IPS-20b (cell line): ENCODE results near the gene ERG28.

ENCODE experiments used
- H3K27ac ChIP-seq: one replicate; pipeline ENCODE4 v1.5.1; 2013; ENCODE audit warnings: low read length
- H3K27me3 ChIP-seq: 2 replicates; pipeline ENCODE4 v1.6.1; 2013; ENCODE audit warnings: mild to moderate bottlenecking, low read length, inconsistent platforms; ENCODE audit not compliant: insufficient read depth
- H3K36me3 ChIP-seq: 2 replicates; pipeline ENCODE4 v1.6.1; 2013; ENCODE audit warnings: low read depth, mild to moderate bottlenecking, inconsistent platforms, low read length, moderate library complexity; ENCODE audit not compliant: insufficient read depth
- H3K4me1 ChIP-seq: 2 replicates; pipeline ENCODE4 v1.6.1; 2013; ENCODE audit warnings: mild to moderate bottlenecking, control low read depth, inconsistent platforms, low read length, moderate library complexity; ENCODE audit not compliant: insufficient read depth
- H3K4me3 ChIP-seq: 2 replicates; pipeline ENCODE4 v1.5.1; 2013; ENCODE audit warnings: mild to moderate bottlenecking, low read length, inconsistent platforms
- H3K9ac ChIP-seq: 2 replicates; pipeline ENCODE4 v1.6.1; 2013; ENCODE audit warnings: low read depth, mild to moderate bottlenecking, inconsistent platforms, low read length, moderate library complexity
- H3K9me3 ChIP-seq: 2 replicates; pipeline ENCODE4 v1.6.1; 2013; ENCODE audit warnings: mild to moderate bottlenecking, low read depth, low read length, inconsistent platforms; ENCODE audit not compliant: insufficient read depth

The ERG28 gene

DNA sequence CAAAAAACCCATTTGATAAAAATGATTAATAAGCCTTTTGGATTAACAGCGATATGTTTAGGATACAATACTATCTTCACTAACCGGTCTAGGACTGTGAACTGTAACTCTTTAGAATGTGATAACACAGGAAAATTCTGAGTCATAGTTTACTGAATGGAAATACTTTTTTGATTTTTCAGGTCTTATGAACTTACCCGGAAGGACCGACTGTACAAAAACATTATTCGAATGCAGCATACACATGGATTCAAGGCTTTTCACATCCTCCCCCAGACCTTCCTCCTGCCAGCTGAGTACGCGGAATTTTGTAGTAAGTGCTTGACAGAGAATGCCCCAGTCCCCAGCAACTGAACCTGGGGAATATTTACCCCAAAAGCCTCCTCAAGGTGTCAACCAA is 29.3 kb upstream of the ERG28 start:
- Histone ChIP-seq H3K4me3 (no peak overlapping the region), H3K36me3 (peaks cover 47% of the 10 kb centered on the region), H3K4me1 (no peaks in the 10 kb centered on the region), H3K9me3 (no peaks in the 10 kb centered on the region), H3K9ac (no peak overlapping the region), H3K27me3 (no peaks in the 10 kb centered on the region), H3K27ac (no peak overlapping the region)

GRCh38 chr14:75689012-75689411 is 28.3 kb upstream of the ERG28 start:
- H3K36me3 ChIP-seq, result peaks cover 52% of the 10 kb centered on the region
- H3K27me3 ChIP-seq, result no peaks in the 10 kb centered on the region
- no peak overlapping the region for H3K27ac ChIP-seq
- no peak overlapping the region for H3K9ac ChIP-seq
- H3K4me3 ChIP-seq, result no peak overlapping the region
- no peaks in the 10 kb centered on the region for H3K9me3 ChIP-seq
- H3K4me1 ChIP-seq, result no peaks in the 10 kb centered on the region

- H3K27ac ChIP-seq, result no peak overlapping the region
- no peak overlapping the region; the same call in 1 of the 2 replicates for H3K9ac ChIP-seq
- no peak overlapping the region for H3K4me3 ChIP-seq
- peaks cover 53% of the 10 kb centered on the region for H3K36me3 ChIP-seq
- no peaks in the 10 kb centered on the region for H3K4me1 ChIP-seq
- no peaks in the 10 kb centered on the region for H3K27me3 ChIP-seq
- H3K9me3 ChIP-seq, result no peaks in the 10 kb centered on the region
Measured at GRCh38 chr14:75685910-75686309, 25.2 kb upstream of the ERG28 start.

DNA sequence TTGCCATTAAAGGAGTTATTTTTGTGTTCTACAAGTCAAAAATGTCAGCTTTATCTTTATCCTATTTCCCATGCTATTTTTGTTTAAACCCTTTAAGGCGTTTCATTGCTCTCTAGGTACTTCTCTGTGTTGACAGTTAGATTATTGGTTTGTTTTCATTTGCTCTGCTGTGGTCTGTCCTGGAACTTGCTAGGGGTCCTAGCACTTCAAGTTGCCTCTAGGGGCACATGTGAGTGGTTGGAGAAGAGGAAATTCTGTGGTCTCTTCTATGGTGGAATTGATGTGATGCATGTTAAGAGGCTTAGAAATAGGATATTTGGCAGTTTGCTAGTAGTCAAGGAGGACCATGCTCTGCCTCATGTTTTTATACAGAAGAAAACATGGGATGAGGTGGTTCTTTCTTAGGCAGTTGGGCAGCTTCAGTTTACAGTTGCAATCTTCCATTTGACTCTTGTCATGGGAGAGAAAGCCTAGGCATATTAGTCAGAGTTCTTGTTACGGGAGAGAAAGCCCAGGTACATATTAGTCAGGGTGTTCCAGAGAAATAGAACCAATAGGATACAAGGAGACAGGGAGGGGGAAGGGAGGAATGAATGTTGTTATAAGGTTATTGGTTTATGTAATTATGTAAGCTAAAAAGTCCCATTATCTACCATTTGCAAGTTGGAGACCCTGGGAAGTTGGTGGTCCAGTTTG is 14.7 kb upstream of the ERG28 start:
- Histone ChIP-seq H3K4me1 (no peaks in the 10 kb centered on the region), H3K27me3 (no peaks in the 10 kb centered on the region), H3K9ac (no peak overlapping the region), H3K27ac (no peak overlapping the region), H3K36me3 (peaks cover 12% of the 10 kb centered on the region), H3K9me3 (no peaks in the 10 kb centered on the region), H3K4me3 (no peak overlapping the region)

- Histone ChIP-seq H3K4me3 (no peak overlapping the region), H3K36me3 (peaks cover 31% of the 10 kb centered on the region), H3K4me1 (no peaks in the 10 kb centered on the region), H3K27ac (no peak overlapping the region), H3K9me3 (no peaks in the 10 kb centered on the region), H3K9ac (no peak overlapping the region), H3K27me3 (no peaks in the 10 kb centered on the region)
Measured at GRCh38 chr14:75673345-75674035, 12.8 kb upstream of the ERG28 start.

- H3K36me3 ChIP-seq, result peaks cover 31% of the 10 kb centered on the region
- H3K27me3 ChIP-seq, result no peaks in the 10 kb centered on the region
- no peak overlapping the region for H3K4me3 ChIP-seq
Measured at GRCh38 chr14:75672605-75673192, 12.0 kb upstream of the ERG28 start.

GRCh38 chr14:75667099-75667765 is 6.6 kb upstream of the ERG28 start:
- Histone ChIP-seq H3K4me3 (no peak overlapping the region), H3K27me3 (no peaks in the 10 kb centered on the region), H3K9me3 (no peaks in the 10 kb centered on the region), H3K4me1 (no peaks in the 10 kb centered on the region), H3K9ac (no peak overlapping the region), H3K27ac (no peak overlapping the region), H3K36me3 (peaks cover 60% of the 10 kb centered on the region)

More at GRCh38 chr14:75672605-75673192, 12.0 kb upstream of the ERG28 start:
- Histone ChIP-seq H3K9ac (no peak overlapping the region), H3K9me3 (no peaks in the 10 kb centered on the region), H3K4me1 (no peaks in the 10 kb centered on the region), H3K27ac (no peak overlapping the region)

DNA sequence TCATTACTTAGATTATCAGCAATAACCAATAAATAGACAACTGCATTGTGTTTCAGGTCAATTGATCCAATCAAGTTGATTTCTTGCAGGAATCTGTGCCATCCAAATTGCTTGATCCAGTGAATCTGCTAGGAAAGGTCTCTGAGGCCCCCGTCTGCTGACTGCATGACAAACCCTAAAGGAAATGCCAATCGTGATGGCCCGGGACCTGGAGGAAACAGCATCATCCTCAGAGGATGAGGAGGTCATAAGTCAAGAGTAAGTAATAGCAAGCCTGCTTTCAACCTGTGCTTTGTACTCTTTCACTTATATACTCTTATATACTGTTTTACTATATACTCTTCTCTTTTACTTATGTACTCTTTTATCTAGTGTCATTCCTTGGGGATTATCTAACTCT is 2.3 kb upstream of the ERG28 start:
- Histone ChIP-seq H3K27ac (no peak overlapping the region), H3K9ac (no peak overlapping the region), H3K4me1 (peaks cover 6% of the 10 kb centered on the region; the same call in 1 of the 2 replicates), H3K27me3 (no peaks in the 10 kb centered on the region), H3K9me3 (no peaks in the 10 kb centered on the region), H3K4me3 (no peak overlapping the region), H3K36me3 (peaks cover 41% of the 10 kb centered on the region)

- Histone ChIP-seq H3K36me3 (peaks cover 51% of the 10 kb centered on the region), H3K27ac (no peak overlapping the region), H3K27me3 (no peaks in the 10 kb centered on the region), H3K4me3 (peak overlapping the region; percentile 97), H3K9me3 (no peaks in the 10 kb centered on the region), H3K9ac (peak overlapping the region; percentile 86; the same call in 1 of the 2 replicates), H3K4me1 (peaks cover 6% of the 10 kb centered on the region; the same call in 1 of the 2 replicates)
Measured at GRCh38 chr14:75661499-75661814, 781 bp upstream of the ERG28 start.

DNA sequence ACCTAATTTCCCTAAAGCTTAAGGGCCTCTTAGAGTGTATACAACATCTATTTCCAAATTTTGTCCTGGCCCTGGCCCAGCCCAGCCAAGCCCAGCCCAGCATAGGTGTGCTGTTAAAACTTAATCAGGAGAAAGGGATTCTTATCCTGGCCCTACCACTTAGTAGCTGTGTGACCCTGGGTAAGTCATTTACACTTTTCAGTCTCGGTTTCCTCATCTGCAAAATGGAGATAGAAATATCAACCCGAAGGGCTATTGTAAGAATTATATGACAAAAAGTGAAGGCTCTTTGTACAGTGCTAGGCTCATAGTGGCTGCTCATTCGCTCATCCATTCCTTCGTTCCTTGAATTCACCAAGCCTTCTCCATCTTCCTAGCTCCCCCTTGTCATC is 442 bp downstream of the ERG28 start:
- Histone ChIP-seq H3K4me1 (peaks cover 6% of the 10 kb centered on the region; the same call in 1 of the 2 replicates), H3K9ac (peak overlapping the region; percentile 86), H3K27ac (no peak overlapping the region), H3K27me3 (no peaks in the 10 kb centered on the region), H3K9me3 (no peaks in the 10 kb centered on the region), H3K4me3 (peak overlapping the region; percentile 97), H3K36me3 (peaks cover 56% of the 10 kb centered on the region)

DNA sequence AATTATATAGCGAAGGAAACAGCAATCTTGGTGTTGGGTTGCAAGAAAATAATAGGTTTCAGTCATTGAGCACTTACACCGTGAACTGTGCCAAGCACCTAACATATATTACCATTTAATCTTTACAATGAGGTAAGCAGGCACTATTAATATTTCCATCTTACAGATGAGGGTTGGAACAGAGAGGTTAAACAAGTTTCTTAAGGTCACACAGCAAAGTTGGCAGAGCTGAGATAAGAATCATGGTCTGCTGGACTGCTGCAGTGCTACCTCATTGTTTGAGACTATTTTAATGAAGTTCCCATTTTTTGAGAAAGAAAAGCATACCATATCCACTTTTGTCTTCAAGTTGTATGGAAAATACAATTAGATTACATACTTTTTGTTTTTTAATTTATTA is 1.7 kb downstream of the ERG28 start:
- Histone ChIP-seq H3K27me3 (no peaks in the 10 kb centered on the region), H3K4me3 (no peak overlapping the region), H3K9me3 (no peaks in the 10 kb centered on the region), H3K9ac (no peak overlapping the region), H3K4me1 (peaks cover 7% of the 10 kb centered on the region; the same call in 1 of the 2 replicates), H3K27ac (no peak overlapping the region), H3K36me3 (peaks cover 59% of the 10 kb centered on the region)
